ENCODE data around the gene RBM20.

RBM20 gene

GRCh38 chr10:110792476-110793125 lies 148.5 kb downstream of the RBM20 start:
- DNase-seq = no peak

GRCh38 chr10:110793128-110793812 lies 149.1 kb downstream of the RBM20 start:
- DNase-seq = no peak

- DNase-seq = no peak
These were observed 149.8 kb downstream of the RBM20 start for GRCh38 chr10:110793886-110794285.

- no peak for DNase-seq
These were observed 150.7 kb downstream of the RBM20 start for GRCh38 chr10:110794808-110795207.

GRCh38 chr10:110797416-110797815 lies 153.3 kb downstream of the RBM20 start:
- no peak for DNase-seq

DNA sequence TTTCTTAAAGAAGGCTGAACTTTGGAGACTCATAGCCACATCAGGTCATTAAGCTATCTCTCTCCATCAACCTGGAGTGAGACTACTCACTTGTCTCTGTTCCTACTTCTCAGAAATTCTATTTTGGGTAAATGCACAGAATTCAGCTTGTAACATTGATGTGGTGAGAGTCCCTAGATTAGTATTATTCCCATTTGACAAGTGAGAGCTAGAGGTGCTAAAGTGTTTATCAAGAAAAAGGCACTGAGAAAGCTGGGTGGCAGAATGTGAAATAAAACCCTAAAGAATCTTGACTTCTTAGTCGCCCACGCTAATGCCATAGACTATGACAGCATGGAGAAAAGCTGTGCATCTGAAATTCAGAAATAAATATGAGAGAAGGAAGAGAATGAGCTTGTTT lies 154.2 kb downstream of the RBM20 start:
- no peak for DNase-seq

- DNase-seq = no peak
These were observed 158.0 kb downstream of the RBM20 start for GRCh38 chr10:110802090-110802489.

DNA sequence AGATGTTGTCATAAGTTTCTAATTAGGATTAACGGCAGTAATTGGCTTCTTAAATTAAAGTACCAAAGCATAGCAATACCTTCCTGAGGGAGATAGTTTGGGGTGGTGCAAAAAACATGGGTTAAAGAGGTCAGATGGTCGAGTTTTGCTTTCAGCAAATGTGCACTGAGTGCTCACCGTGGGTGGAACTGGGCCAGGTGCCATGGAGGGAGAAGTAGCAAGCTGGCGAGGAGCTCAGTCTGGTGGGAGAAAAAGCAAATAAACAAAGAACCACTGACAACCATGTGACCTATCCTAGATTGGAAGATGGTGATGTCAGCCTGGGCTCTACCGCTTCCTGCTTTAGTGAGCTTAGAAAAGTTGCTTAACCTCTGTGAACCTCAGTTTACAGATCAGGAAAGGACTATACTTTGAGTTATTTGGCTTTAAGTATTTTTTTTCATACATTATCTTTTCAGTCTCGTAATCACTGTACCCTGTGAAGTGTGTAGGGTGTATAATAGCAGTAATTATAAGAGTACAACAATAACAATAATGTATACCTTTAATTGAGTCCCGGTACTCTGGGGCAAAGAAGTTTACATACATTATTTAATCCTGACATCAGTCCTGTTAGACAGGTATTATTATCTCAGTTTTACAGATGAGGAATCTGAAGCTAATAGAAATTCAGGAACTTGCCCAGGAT lies 158.6 kb downstream of the RBM20 start:
- peak; percentile 31 for DNase-seq

DNA sequence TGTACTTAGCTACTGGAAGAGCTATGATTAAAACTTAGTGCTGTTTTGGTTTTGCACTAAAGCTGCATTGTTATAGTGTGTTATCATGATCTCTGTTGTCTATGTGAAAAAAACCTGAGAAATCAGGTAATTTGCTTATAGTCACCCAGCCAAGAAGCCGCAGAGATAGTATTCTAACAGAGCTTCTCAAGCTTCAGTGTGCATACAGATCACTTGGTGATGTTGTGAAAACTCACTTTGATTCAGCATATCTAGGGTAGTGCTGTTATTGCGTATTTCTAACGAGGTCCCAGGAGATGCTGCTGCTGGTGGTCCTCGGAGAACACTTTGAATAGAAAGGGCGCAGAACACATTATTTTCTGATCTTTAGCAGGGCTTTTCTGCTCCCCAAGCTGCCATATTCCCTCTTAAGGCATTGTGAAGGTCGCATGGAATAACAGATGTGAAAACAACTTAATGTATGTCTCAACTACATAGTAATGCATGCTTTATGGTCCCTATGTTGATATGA lies 159.2 kb downstream of the RBM20 start:
- no peak for DNase-seq

GRCh38 chr10:110803830-110804338 lies 159.7 kb downstream of the RBM20 start:
- peak; percentile 19 for DNase-seq

DNA sequence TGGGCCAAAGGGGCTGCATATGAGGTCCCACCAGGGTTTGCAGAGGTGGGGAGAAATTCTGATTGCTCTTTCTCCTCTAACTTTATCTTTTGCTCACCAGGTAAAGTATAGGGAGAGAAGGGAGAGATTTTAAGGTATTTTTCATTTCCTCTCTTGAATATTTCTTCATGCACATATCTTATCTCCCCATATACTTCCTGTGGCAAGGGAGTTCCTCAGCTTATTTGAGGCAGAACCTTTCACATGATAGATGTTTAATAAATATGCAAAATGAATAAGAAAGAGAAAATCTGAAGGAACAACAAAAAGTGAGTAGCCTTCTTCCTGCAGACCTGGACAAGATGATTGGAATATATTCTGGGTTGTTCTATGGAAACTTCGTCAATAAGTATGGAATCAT lies 160.2 kb downstream of the RBM20 start:
- no peak for DNase-seq

DNA sequence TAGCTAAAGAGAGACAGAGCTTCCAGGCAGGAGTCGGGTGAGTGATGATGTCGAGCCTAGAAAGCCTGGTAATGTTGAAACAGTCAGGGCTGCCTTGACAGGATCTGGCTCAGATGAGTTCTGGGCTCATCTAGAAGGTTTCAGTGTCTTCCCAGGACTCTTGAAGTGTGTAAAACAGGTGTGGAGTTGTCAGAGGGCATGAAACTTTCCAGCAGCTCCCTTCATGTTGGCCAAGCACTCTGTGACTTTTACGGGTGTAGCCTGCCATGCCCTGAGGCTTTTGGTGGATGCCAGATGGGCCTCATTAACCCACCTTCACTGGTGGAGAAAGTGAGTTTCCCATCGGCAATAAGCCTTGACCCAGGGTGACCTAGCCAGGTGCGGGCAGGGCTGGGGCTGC lies 161.2 kb downstream of the RBM20 start:
- DNase-seq = no peak

DNA sequence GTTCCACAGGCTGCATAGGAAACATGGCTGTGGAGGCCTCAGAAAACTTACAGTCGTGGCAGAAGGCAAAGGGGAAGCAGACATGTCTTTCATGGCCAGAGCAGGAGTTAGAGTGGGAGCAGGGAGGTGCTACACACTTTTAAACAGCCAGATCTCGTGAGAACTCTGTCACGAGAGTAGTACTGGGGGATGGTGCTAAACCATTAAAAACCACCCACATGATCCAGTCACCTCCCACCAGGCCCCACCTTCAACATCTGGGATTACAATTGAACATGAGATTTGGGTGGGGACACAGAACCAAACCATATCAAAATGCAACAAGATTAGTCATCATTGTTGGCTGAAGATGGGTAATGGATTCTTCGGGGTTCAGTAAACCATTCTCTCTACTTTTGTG lies 162.2 kb downstream of the RBM20 start:
- DNase-seq = no peak

GRCh38 chr10:110808123-110808522 lies 164.0 kb downstream of the RBM20 start:
- DNase-seq = no peak

DNA sequence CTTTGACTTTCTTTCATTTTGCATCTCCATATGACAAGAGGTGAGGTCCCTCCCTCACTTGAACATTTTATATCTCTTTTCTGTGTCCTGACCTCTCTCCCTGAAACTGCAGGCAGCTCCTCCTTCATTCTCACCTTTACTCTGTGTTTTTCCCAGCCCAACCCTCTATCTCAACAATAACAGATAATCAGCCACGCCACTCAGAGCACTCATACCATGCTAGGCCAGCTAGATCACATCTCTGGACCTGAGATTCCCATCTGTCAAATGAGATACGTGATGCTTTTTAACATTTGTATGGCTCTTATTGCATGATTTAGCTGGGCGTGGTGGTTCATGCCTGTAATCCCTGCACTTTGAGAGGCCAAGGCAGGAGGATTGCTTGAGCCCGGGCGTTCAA lies 164.5 kb downstream of the RBM20 start:
- DNase-seq = no peak

DNA sequence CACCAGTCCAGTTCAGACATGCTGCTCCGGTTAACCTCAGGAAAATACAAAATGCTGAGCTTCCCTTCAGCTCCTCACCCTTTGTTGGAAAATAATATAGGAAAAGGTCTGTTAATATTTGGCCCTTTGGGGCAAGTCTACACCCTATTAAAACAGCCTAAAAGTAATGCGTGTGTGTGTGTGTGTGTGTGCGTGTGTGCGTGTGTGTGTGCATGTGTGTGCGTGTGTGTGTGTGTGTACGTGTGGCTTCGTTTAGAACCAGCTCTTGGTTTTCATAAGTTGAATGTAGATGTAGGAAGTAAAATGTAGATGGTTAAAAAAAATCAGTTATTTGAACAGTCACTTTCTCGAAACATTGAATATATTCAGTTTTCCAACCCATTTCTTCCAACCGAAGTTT lies 166.5 kb downstream of the RBM20 start:
- no peak for DNase-seq

DNA sequence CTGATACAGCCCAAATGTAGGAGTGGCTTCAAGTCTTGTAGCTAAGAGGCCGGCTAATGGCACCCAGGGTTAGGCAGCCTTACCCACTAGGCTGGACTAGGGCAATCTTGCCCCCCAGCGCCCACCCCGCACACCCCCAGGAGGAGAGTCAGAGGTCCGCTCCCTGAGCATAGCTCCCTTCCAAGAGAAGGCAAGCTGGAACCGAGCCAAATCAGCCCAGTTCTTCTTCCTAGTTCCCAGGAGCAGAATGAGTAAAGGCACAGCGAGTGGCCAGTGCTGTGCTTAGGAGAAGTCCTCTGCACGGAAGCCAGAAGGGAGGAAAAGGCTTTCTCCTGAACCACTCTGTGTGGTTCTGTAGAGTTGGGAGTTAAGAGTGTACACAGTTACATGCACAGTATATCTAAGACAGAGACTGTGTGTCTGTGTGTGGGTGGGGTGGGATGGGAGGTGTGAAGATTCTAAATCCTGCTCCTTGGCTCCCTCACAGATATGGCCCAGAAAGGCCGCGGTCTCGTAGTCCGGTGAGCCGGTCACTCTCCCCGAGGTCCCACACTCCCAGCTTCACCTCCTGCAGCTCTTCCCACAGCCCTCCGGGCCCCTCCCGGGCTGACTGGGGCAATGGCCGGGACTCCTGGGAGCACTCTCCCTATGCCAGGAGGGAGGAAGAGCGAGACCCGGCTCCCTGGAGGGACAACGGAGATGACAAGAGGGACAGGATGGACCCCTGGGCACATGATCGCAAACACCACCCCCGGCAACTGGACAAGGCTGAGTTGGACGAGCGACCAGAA lies 167.8 kb downstream of the RBM20 start:
- no peak for DNase-seq

GRCh38 chr10:110812583-110812982 lies 168.4 kb downstream of the RBM20 start:
- DNase-seq = no peak

DNA sequence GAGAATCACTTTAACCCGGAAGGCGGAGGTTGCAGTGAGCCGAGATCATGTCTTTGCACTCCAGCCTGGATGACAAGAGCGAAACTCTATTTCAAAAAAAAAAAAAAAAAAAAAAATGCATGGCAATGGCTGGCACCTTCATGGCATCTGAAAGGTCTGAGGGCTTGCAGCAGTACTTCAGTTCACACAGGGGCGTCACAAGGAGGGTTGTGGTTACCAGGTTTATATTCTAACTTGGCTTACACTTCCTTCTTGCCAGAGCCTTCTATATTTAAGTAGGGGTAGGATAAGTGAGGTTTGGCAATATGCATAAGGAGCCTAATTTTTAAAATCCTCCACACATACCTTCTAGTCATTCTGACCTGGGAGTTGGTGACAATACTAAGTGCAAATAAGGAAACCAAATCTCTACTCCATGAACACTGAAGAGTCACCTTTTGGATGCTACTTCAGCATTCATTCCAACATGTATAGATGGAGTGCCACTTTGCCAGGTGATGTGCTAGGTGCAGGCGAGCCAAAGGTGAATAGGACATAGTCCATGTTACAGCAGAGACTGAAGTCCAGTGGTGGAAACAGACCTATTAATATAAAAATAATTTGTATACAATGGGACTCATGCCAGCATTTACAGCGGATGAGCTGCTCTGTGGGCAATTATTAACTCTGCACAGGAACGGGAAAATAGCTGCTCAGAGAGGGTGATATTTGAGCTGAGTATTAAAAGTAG lies 169.8 kb downstream of the RBM20 start:
- DNase-seq = no peak

DNA sequence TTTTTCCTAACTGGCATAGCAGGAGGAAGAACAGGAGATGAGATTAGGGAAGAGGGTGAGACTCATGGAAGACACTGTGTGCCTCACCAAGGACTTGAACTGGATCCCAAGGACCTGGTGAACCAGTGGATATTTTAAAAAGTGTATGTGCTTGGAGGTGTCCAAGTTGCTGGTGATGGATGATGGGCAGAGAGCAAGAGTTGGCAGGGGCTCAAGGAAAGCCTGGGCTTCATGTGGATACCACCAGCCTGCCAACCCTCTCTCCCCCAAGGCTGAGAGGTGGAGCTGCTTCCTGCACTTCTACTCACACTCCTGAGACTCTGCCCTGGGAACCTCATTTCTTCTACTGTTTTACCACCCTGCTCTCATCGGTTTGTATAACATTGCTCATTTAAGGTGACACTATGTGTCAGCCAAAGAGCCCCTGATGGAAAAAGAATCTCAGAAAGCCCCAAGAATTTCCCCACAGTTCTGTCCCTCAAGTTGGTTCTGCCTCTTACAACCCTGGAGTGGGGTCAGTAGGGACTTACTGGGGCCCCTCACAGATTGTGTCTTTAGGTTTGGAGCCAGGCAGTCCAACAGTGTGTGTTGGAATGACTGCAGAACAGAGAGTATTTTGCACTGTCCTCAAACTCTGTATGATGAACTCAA lies 171.3 kb downstream of the RBM20 start:
- DNase-seq = peak; percentile 10

GRCh38 chr10:110817614-110818013 lies 173.5 kb downstream of the RBM20 start:
- DNase-seq = no peak

Data from activated CD4-positive, alpha-beta T cell treated with anti-CD3 and anti-CD28 coated beads, Interleukin-2, amount 50 U/mL, for 16 hours (primary cell).